GM12864 (cell line): ENCODE measurements around the gene HID1.

Experiments used
- DNase-seq: peaks from one replicate; pipeline ENCODE4 v3.0.0-alpha.2; 2011; ENCODE audit warnings: low read depth
- H3K4me3 ChIP-seq: 2 replicates; pipeline ENCODE4 v1.5.1; 2011; ENCODE audit warnings: mild to moderate bottlenecking, low read depth, low read length, control low read depth
- TF ChIP-seq, protein P1 (sequence below): IDR thresholded peaks from 2 replicates; pipeline ENCODE4 v1.5.1; 2011; ENCODE audit warnings: low read depth, mild to moderate bottlenecking, moderate library complexity, low read length, control low read depth, inconsistent platforms; ENCODE audit errors: missing control alignments

The HID1 gene

DNA sequence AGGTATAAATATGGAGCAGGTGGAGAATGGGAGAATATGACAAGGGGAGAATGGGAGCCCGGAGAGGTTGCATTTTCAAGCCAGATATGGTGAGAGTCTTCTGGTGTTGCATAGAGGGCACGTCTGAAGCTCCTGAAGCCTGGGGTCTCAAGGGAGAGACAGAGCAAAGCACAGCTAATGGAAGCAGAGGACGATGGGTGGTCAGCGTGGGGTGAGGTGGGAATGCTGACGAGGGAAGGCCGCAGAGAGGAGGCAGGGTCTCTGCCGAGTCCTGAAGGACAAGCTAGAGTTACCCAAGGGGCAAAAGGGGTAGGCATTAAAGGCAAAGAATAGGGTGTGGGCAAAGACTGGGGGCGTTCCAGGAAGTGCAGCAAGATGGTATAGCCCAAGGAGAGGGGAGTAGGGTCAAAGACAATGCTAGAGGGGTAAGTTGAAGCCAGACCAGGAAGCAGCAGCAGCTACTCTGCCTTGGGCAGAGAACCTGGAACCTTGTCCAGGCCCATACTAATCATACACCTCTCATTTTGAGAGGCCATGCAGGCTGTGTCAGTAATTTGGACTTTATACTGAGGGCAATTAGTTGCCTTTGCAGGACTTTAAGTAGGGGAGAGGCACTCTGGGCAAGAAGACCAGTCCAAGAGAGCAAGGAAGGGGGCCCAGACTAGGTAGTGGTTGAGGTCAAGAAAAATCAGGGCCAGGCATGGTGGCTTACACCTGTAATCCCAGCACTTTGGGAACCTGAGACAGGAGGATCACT, 34.2 kb downstream of the HID1 start:
- DNase-seq: no peak
- no peak overlapping the region for H3K4me3 ChIP-seq
- TF ChIP-seq, protein P1, sequence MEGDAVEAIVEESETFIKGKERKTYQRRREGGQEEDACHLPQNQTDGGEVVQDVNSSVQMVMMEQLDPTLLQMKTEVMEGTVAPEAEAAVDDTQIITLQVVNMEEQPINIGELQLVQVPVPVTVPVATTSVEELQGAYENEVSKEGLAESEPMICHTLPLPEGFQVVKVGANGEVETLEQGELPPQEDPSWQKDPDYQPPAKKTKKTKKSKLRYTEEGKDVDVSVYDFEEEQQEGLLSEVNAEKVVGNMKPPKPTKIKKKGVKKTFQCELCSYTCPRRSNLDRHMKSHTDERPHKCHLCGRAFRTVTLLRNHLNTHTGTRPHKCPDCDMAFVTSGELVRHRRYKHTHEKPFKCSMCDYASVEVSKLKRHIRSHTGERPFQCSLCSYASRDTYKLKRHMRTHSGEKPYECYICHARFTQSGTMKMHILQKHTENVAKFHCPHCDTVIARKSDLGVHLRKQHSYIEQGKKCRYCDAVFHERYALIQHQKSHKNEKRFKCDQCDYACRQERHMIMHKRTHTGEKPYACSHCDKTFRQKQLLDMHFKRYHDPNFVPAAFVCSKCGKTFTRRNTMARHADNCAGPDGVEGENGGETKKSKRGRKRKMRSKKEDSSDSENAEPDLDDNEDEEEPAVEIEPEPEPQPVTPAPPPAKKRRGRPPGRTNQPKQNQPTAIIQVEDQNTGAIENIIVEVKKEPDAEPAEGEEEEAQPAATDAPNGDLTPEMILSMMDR: no peak

- H3K4me3 ChIP-seq: no peak overlapping the region
- TF ChIP-seq, protein P1: no peak
- DNase-seq: no peak
Measured at GRCh38 chr17:74937064-74938051, 35.2 kb downstream of the HID1 start.

GRCh38 chr17:74936470-74936799, 36.1 kb downstream of the HID1 start:
- TF ChIP-seq, protein P1: no peak
- no peak overlapping the region for H3K4me3 ChIP-seq
- DNase-seq: no peak

DNA sequence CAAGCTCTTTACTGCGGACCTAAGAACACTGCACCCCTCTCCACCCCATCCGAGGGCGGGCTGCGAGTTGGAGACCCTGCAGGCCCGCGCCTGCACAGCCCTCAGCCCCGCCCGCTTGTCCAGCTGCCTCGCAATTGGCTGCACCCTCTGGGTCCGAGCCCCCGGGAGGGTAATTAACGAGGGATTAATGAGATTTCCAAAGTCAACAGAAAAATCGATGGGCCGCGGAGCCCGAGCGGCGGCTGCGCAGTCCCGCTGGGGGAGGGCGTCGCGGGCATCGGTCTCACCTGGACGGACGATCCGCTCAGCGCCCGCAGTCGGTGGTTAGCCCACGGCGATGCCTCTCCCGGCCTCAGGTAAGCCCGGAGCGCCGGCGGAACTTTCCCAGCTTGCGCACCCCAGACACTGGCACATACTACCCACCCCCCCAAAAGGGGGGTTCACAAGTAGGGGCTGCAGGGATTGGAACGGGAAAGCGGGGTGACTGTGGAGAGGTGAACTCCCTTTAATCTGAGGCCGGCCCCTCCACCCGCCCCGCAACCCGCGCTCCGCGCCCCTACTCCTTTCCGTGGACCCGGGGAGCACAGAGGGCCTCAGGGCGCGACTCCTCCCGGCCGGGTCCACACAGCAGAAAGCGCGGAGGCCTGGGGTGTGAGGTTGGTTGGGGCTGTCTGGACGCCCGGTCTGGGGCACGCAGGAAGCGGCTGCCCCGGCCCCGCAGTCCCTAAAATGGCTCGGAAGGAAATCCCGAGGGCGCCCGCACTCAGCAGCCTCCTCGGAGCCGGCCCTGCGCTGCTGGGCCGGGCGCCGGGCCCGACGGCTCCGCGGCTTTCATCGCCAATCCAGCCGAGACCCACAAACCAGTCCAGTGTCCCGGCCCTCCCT, 36.7 kb downstream of the HID1 start, which contains the start of gene OTOP3:
TSS of gene OTOP3 (plus strand) at position 314 of the 885 bp plus-strand sequence. CDS start at position 338, 24 bp downstream.
- TF ChIP-seq, protein P1: no peak
- no peak within 1 kb of the TSS for H3K4me3 ChIP-seq
- no peak for DNase-seq

- DNase-seq: no peak
- TF ChIP-seq, protein P1: no peak
- H3K4me3 ChIP-seq: no peak overlapping the region
Measured at GRCh38 chr17:74935048-74935447, 37.5 kb downstream of the HID1 start.

DNA sequence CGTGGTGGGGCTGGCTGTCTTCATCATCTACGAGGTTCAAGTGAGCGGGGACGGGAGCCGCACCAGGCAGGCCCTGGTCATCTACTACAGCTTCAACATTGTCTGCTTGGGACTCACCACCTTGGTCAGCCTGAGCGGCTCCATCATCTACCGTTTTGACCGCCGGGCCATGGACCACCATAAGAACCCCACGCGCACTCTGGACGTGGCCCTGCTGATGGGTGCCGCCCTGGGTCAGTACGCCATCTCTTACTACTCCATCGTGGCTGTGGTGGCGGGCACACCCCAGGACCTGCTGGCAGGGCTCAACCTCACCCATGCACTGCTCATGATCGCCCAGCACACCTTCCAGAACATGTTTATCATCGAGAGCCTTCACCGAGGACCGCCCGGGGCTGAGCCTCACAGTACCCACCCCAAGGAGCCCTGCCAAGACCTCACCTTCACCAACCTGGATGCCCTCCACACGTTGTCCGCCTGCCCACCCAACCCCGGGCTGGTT, 42.0 kb downstream of the HID1 start:
- H3K4me3 ChIP-seq: no peak overlapping the region
- no peak for DNase-seq
- TF ChIP-seq, protein P1: no peak
